Measurements from ENCODE around the gene SHB.

The SHB gene

DNA sequence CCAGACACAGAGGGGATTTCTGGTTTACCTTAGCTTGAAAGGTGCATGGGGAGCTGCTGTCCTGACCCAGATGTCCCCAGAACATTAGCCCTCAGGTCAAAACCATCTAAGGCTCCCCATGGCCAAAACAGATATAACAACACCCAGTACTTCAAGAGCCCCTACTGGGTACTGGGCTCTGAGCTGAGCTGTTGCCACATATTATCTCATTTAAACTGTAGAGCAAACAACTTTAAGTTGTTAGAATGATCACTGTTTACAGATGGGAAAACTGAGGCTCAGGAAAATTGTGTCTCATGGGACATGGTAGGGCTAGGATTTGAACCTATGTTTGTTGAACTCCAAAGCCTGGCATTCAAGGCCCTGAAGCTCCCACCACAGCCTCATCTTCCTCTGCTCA is 144.5 kb downstream of the SHB start:
- no peaks in the 10 kb centered on the region for H4K20me1 ChIP-seq (ENCODE audit: insufficient read depth, low read length)
- H3K4me2 ChIP-seq (ENCODE audit: low read length): no peak overlapping the region
- TF ChIP-seq, protein P1, sequence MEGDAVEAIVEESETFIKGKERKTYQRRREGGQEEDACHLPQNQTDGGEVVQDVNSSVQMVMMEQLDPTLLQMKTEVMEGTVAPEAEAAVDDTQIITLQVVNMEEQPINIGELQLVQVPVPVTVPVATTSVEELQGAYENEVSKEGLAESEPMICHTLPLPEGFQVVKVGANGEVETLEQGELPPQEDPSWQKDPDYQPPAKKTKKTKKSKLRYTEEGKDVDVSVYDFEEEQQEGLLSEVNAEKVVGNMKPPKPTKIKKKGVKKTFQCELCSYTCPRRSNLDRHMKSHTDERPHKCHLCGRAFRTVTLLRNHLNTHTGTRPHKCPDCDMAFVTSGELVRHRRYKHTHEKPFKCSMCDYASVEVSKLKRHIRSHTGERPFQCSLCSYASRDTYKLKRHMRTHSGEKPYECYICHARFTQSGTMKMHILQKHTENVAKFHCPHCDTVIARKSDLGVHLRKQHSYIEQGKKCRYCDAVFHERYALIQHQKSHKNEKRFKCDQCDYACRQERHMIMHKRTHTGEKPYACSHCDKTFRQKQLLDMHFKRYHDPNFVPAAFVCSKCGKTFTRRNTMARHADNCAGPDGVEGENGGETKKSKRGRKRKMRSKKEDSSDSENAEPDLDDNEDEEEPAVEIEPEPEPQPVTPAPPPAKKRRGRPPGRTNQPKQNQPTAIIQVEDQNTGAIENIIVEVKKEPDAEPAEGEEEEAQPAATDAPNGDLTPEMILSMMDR (IDR thresholded peaks at IDR 0.05; ENCODE audit: low read length): no peak
- TF ChIP-seq EZH2 (IDR thresholded peaks at IDR 0.05; ENCODE audit: borderline replicate concordance, low read length): no peak
- H3K4me3 ChIP-seq (ENCODE audit: low read depth, low read length, poor library complexity, severe bottlenecking): no peak overlapping the region
- no peaks in the 10 kb centered on the region for H3K9me3 ChIP-seq (ENCODE audit: low read length)
- H3K79me2 ChIP-seq (ENCODE audit: insufficient read depth, low read length): no peaks in the 10 kb centered on the region
- H2AFZ ChIP-seq (ENCODE audit: low read length): no peak overlapping the region
- H3K9ac ChIP-seq (ENCODE audit: low read length): no peak overlapping the region
- no peaks in the 10 kb centered on the region for H3K27me3 ChIP-seq (ENCODE audit: insufficient read depth, low read length)
- no peaks in the 10 kb centered on the region for H3K4me1 ChIP-seq (ENCODE audit: insufficient read depth, low read length, severe bottlenecking)
- H3F3A ChIP-seq (ENCODE audit: insufficient read depth, low read length): no peaks in the 10 kb centered on the region
- no peaks in the 10 kb centered on the region for H3K36me3 ChIP-seq (ENCODE audit: insufficient read depth, low read length)
- no peak overlapping the region for H3K27ac ChIP-seq (ENCODE audit: low read depth, low read length, poor library complexity, severe bottlenecking)
- H3K9me2 ChIP-seq (ENCODE audit: low read depth, low read length): no peaks in the 10 kb centered on the region

DNA sequence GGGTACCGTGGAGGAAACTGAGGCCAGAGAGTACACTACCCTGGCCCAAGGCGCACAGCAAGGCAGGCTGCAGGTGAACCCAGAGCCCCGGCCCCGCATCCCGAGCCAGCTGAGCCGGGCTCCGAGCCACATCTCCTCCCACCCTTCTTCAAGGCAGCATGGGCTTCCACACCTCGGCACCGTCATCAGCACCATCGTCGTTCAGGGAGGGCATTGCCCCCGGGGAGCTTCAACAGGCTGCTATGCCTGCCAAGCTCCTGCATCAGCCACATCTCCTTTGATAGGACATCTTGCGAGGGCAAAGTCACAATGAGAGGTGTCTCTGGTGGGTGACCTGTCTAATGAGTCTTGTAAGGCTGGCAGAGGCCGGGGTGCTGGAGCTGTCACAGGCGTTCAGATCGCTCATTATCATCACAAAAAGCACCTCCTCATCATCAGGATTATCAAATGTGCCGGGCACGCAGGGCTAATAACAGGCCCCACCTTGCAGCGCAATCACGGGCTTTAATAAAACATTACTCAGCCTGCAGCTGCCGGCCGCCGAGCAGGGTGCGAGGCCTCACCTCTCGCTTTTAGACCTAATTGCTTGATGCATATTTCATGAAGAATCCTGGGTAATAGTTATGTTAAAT is 145.1 kb downstream of the SHB start:
- H3F3A ChIP-seq (ENCODE audit: insufficient read depth, low read length): no peaks in the 10 kb centered on the region
- no peak overlapping the region for H3K4me3 ChIP-seq (ENCODE audit: low read depth, low read length, poor library complexity, severe bottlenecking)
- H2AFZ ChIP-seq (ENCODE audit: low read length): no peak overlapping the region
- H3K4me1 ChIP-seq (ENCODE audit: insufficient read depth, low read length, severe bottlenecking): no peaks in the 10 kb centered on the region
- H4K20me1 ChIP-seq (ENCODE audit: insufficient read depth, low read length): no peaks in the 10 kb centered on the region
- TF ChIP-seq, protein P1 (IDR thresholded peaks at IDR 0.05; ENCODE audit: low read length): no peak
- no peaks in the 10 kb centered on the region for H3K9me2 ChIP-seq (ENCODE audit: low read depth, low read length)
- no peak overlapping the region for H3K27ac ChIP-seq (ENCODE audit: low read depth, low read length, poor library complexity, severe bottlenecking)
- H3K9ac ChIP-seq (ENCODE audit: low read length): no peak overlapping the region
- H3K27me3 ChIP-seq (ENCODE audit: insufficient read depth, low read length): no peaks in the 10 kb centered on the region
- no peaks in the 10 kb centered on the region for H3K36me3 ChIP-seq (ENCODE audit: insufficient read depth, low read length)
- no peaks in the 10 kb centered on the region for H3K9me3 ChIP-seq (ENCODE audit: low read length)
- H3K4me2 ChIP-seq (ENCODE audit: low read length): no peak overlapping the region
- no peaks in the 10 kb centered on the region for H3K79me2 ChIP-seq (ENCODE audit: insufficient read depth, low read length)

DNA sequence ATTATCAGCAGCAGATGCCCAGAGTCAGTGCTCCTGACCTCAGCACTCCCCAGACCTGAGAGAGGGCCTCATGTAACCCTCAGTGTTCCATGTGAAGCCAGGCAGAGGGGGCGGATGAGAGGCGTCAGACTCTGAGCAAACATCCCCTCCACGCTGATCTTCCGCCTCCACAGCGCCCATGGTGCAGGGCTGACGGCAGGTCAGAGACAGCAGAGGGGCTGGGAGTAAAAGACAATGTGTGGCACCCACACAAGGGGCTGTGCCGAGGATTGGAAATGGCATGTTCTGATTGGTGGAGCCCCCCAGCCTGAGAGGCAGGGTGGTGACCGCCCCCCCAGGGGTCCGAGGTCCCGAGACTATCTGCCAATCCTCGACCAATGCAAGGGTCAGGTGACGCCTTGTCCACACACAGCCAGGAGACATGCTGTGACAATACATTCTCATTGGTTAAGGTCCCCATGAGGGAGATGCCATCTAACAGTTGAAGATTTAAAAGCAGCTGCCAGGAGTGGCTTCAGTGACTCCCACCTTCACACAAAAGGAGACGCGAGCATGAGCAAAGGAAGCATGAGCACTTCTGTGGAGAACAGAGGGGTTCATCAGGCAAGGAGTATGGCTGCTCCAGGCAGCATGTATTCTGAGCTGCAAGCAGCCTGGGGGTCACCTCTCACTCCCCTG is 145.8 kb downstream of the SHB start:
- no peak overlapping the region for H3K9ac ChIP-seq (ENCODE audit: low read length)
- H2AFZ ChIP-seq (ENCODE audit: low read length): no peak overlapping the region
- no peaks in the 10 kb centered on the region for H3K9me2 ChIP-seq (ENCODE audit: low read depth, low read length)
- TF ChIP-seq, protein P1 (IDR thresholded peaks at IDR 0.05; ENCODE audit: low read length): no peak
- no peak for TF ChIP-seq EZH2 (IDR thresholded peaks at IDR 0.05; ENCODE audit: borderline replicate concordance, low read length)
- H3K27ac ChIP-seq (ENCODE audit: low read depth, low read length, poor library complexity, severe bottlenecking): no peak overlapping the region
- H3K36me3 ChIP-seq (ENCODE audit: insufficient read depth, low read length): no peaks in the 10 kb centered on the region
- no peaks in the 10 kb centered on the region for H4K20me1 ChIP-seq (ENCODE audit: insufficient read depth, low read length)
- H3K9me3 ChIP-seq (ENCODE audit: low read length): no peaks in the 10 kb centered on the region
- no peaks in the 10 kb centered on the region for H3F3A ChIP-seq (ENCODE audit: insufficient read depth, low read length)
- H3K4me2 ChIP-seq (ENCODE audit: low read length): no peak overlapping the region
- no peak overlapping the region for H3K4me3 ChIP-seq (ENCODE audit: low read depth, low read length, poor library complexity, severe bottlenecking)
- no peaks in the 10 kb centered on the region for H3K79me2 ChIP-seq (ENCODE audit: insufficient read depth, low read length)
- H3K4me1 ChIP-seq (ENCODE audit: insufficient read depth, low read length, severe bottlenecking): no peaks in the 10 kb centered on the region
- no peaks in the 10 kb centered on the region for H3K27me3 ChIP-seq (ENCODE audit: insufficient read depth, low read length)

All from OCI-LY1 (cell line).